K562 (cell line): ENCODE results near the gene PELI1.

ENCODE experiments used
- AFF4 ChIP-seq: sonication (generic); formaldehyde crosslinking; IDR thresholded peaks from 2 replicates; pipeline ENCODE4 v1.8.0; 2023; ENCODE audit warnings: mild to moderate bottlenecking, missing genetic modification reagents
- BHLHE40 ChIP-seq: IDR thresholded peaks from 2 replicates; pipeline ENCODE4 v1.6.1; 2011; ENCODE audit warnings: low read length, improper control_type of control experiment
- CTCF ChIP-seq, 3 experiments: IDR thresholded peaks in 2 of 3; conservative IDR thresholded peaks in 1 of 3; 2 replicates each; pipeline ENCODE4 v1.5.1; 2011 to 2012; ENCODE audit warnings: low read length in 3 of 3, mild to moderate bottlenecking in 3 of 3, control low read depth in 2 of 3, improper control_type of control experiment in 1 of 3, inconsistent platforms in 1 of 3, low read depth in 1 of 3, mixed read lengths in 1 of 3, moderate library complexity in 1 of 3; ENCODE audit not compliant: insufficient read depth in 2 of 3
- EP300 ChIP-seq: IDR thresholded peaks from 2 replicates; pipeline ENCODE4 v1.6.1; 2012; ENCODE audit warnings: low read length, improper control_type of control experiment
- ETV6 ChIP-seq, 3 experiments: fragments of 150-350 bp in 1 of 3; sonication (generic) in 1 of 3; formaldehyde crosslinking in 1 of 3; IDR thresholded peaks; 2 replicates each; pipeline versions ENCODE4 v1.6.1 to v1.8.0; 2014 to 2022; ENCODE audit warnings: borderline replicate concordance in 2 of 3, low read depth in 2 of 3, antibody characterized with exemption in 1 of 3, low read length in 1 of 3, mild to moderate bottlenecking in 1 of 3, missing genetic modification reagents in 1 of 3
- KDM1A ChIP-seq, 2 experiments: fragments of 450-650 bp; IDR thresholded peaks; 2 replicates each; pipeline ENCODE4 v1.6.1; 2016; ENCODE audit warnings: mild to moderate bottlenecking in 2 of 2
- POLR2A ChIP-seq: fragments of 450-650 bp; conservative IDR thresholded peaks from 2 replicates; pipeline ENCODE4 v1.6.1; 2016
- PURB ChIP-seq: sonication (generic); formaldehyde crosslinking; IDR thresholded peaks from 2 replicates; pipeline ENCODE4 v1.9.0; 2021; ENCODE audit warnings: low read depth, mild to moderate bottlenecking, missing genetic modification reagents
- REST ChIP-seq, 2 experiments: fragments of 450-650 bp; formaldehyde crosslinking in 1 of 2; IDR thresholded peaks; 2 replicates each; pipeline versions ENCODE4 v1.4.0 to v1.6.1; 2014 to 2020; ENCODE audit warnings: mild to moderate bottlenecking in 2 of 2, borderline replicate concordance in 1 of 2, low read depth in 1 of 2
- SRSF9 ChIP-seq: fragments of 200-400 bp; formaldehyde crosslinking; IDR thresholded peaks from 2 replicates; pipeline ENCODE4 v1.6.1; 2017; ENCODE audit warnings: low read depth, low read length, borderline replicate concordance
- TAF1 ChIP-seq: IDR thresholded peaks from 2 replicates; pipeline ENCODE4 v1.6.1; 2011; ENCODE audit warnings: mild to moderate bottlenecking, low read length, moderate library complexity; ENCODE audit not compliant: insufficient read depth, control insufficient read depth, severe bottlenecking; ENCODE audit errors: extremely low read depth
- ZNF24 ChIP-seq: fragments of 450-650 bp; IDR thresholded peaks from 2 replicates; pipeline ENCODE4 v1.6.1; 2016
- ZZZ3 ChIP-seq: fragments of 450-650 bp; IDR thresholded peaks from 2 replicates; pipeline ENCODE4 v1.6.1; 2016; ENCODE audit warnings: antibody characterized with exemption, mild to moderate bottlenecking, moderate library complexity
- TF ChIP-seq, protein P1 (sequence below): sonication (generic); formaldehyde crosslinking; IDR thresholded peaks from 2 replicates; pipeline ENCODE4 v1.8.0; 2022; ENCODE audit warnings: mild to moderate bottlenecking, low read depth, missing genetic modification reagents

DNA sequence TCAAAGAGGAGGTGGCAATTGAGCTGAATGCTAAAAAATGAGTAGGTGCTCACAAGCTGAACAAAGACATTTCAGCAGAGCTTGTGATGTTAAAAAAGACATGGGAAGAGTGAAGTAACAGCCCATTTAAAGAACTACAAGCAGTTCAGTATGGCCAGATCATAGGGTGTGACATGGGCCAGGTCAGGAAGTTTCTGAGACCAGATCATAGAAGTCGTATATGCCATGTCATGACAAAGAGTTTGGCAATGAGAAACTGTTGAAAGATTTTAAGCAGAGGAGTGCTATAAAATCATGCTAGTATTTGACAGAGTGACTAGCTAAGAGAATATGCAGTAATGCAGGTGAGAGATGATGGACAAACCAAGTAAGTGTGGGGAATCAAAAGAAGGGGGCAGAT is 7.3 kb upstream of the PELI1 start:
- TF ChIP-seq CTCF (IDR thresholded peaks at IDR 0.05 in 2 of 3, conservative IDR thresholded peaks at IDR 0.05 in 1 of 3; ENCODE audit: insufficient read depth in 2 of 3, low read depth in 1 of 3, low read length in 3 of 3) (no peak), KDM1A (IDR thresholded peaks at IDR 0.05) (no peak), SRSF9 (no peak), EP300 (no peak), ETV6 (IDR thresholded peaks at IDR 0.05; ENCODE audit: borderline replicate concordance in 1 of 2, low read depth in 2 of 2, low read length in 1 of 2) (no peak), ETV6 (CRISPR knock-in tag; IDR thresholded peaks at IDR 0.05; ENCODE audit: borderline replicate concordance) (no peak), TAF1 (no peak), BHLHE40 (no peak), ZZZ3 (no peak), ZNF24 (no peak), POLR2A (no peak), REST (IDR thresholded peaks at IDR 0.05; ENCODE audit: borderline replicate concordance) (no peak), REST (CRISPR knock-in tag; IDR thresholded peaks at IDR 0.05; ENCODE audit: low read depth) (no peak), PURB (CRISPR knock-in tag) (no peak), AFF4 (CRISPR knock-in tag) (no peak)
- TF ChIP-seq, protein P1, sequence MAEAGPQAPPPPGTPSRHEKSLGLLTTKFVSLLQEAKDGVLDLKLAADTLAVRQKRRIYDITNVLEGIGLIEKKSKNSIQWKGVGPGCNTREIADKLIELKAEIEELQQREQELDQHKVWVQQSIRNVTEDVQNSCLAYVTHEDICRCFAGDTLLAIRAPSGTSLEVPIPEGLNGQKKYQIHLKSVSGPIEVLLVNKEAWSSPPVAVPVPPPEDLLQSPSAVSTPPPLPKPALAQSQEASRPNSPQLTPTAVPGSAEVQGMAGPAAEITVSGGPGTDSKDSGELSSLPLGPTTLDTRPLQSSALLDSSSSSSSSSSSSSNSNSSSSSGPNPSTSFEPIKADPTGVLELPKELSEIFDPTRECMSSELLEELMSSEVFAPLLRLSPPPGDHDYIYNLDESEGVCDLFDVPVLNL = no peak
